ENCODE data around the gene LGI2. TPM values are rescaled to one million over a fixed set of nuclear protein-coding genes. Genes with fewer than 3 reads are reported as not detected.

The LGI2 gene
- total and polyA plus RNA-seq, 4 donors, result 0.05 to 0.19 (median 0.08) TPM; not detected in 1

- DNase-seq (ENCODE audit: low spot score), result no peak
- Histone ChIP-seq H3K9ac (ENCODE audit: low read depth in 1 of 2, low read length in 2 of 2) (no peak overlapping the region), H3K36me3 (ENCODE audit: control insufficient read depth in 4 of 4, insufficient read depth in 3 of 4, low read depth in 1 of 4, low read length in 3 of 4) (no peaks in the 10 kb centered on the region), H3K9me3 (ENCODE audit: control insufficient read depth in 4 of 4, low read length in 3 of 4) (peaks cover 0 to 1% (median 0%) of the 10 kb centered on the region in 4 donors), H3K4me3 (ENCODE audit: low read depth in 1 of 3, low read length in 3 of 3) (no peak overlapping the region), H3K27me3 (ENCODE audit: control insufficient read depth in 4 of 4, insufficient read depth in 4 of 4, low read length in 3 of 4) (no peaks in the 10 kb centered on the region), H3K27ac (ENCODE audit: low read depth in 1 of 2, low read length in 2 of 2) (no peak overlapping the region), H3K4me1 (ENCODE audit: control insufficient read depth in 4 of 4, insufficient read depth in 4 of 4, low read length in 3 of 4) (peaks cover 2 to 11% (median 6%) of the 10 kb centered on the region in 4 donors)
- 74% methylated on average over 2 of the region's 2 CpGs for WGBS
- TF ChIP-seq GABPA (IDR thresholded peaks at IDR 0.05 in 1 of 2, conservative IDR thresholded peaks at IDR 0.05 in 1 of 2), result no peak
- no peak for TF ChIP-seq FOXA1 (IDR thresholded peaks at IDR 0.05)
- TF ChIP-seq ZBTB33 (IDR thresholded peaks at IDR 0.05), result no peak
- no peak for TF ChIP-seq YY1 (IDR thresholded peaks at IDR 0.05)
- TF ChIP-seq RXRA (IDR thresholded peaks at IDR 0.05), result no peak
- TF ChIP-seq HNF4G (IDR thresholded peaks at IDR 0.05), result no peak
- TF ChIP-seq MAX (IDR thresholded peaks at IDR 0.05), result no peak
- no peak for TF ChIP-seq FOXA2 (IDR thresholded peaks at IDR 0.05)
- TF ChIP-seq NR2F2 (IDR thresholded peaks at IDR 0.05), result no peak
- no peak for TF ChIP-seq RAD21 (IDR thresholded peaks at IDR 0.05)
- TF ChIP-seq, protein P1, sequence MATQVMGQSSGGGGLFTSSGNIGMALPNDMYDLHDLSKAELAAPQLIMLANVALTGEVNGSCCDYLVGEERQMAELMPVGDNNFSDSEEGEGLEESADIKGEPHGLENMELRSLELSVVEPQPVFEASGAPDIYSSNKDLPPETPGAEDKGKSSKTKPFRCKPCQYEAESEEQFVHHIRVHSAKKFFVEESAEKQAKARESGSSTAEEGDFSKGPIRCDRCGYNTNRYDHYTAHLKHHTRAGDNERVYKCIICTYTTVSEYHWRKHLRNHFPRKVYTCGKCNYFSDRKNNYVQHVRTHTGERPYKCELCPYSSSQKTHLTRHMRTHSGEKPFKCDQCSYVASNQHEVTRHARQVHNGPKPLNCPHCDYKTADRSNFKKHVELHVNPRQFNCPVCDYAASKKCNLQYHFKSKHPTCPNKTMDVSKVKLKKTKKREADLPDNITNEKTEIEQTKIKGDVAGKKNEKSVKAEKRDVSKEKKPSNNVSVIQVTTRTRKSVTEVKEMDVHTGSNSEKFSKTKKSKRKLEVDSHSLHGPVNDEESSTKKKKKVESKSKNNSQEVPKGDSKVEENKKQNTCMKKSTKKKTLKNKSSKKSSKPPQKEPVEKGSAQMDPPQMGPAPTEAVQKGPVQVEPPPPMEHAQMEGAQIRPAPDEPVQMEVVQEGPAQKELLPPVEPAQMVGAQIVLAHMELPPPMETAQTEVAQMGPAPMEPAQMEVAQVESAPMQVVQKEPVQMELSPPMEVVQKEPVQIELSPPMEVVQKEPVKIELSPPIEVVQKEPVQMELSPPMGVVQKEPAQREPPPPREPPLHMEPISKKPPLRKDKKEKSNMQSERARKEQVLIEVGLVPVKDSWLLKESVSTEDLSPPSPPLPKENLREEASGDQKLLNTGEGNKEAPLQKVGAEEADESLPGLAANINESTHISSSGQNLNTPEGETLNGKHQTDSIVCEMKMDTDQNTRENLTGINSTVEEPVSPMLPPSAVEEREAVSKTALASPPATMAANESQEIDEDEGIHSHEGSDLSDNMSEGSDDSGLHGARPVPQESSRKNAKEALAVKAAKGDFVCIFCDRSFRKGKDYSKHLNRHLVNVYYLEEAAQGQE (IDR thresholded peaks at IDR 0.05), result no peak
- TF ChIP-seq HNF4A (conservative IDR thresholded peaks at IDR 0.05), result no peak
- no peak for TF ChIP-seq SP1 (IDR thresholded peaks at IDR 0.05)
These were observed 60.1 kb downstream of the LGI2 start for GRCh38 chr4:24970635-24971034.

DNA sequence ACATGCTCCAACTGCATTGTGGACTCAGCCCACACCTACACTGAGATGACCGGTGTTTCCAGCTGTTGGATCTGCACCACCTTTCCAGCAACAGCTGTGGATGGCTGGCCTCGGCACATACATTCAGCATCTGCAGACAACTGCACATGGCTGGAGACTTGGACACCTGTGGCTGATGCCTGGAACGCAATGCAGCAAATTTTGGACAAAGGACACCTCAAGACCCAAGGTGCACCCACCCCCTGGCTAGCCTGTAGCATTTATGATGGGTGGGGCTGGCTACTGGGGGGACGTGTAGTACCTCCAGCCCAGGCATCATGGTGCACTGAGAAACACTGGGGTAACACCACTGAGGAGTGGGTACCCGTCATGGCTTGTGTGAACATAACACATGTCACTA is 60.6 kb downstream of the LGI2 start:
- Histone ChIP-seq H3K4me3 (ENCODE audit: low read depth in 1 of 3, low read length in 3 of 3) (no peak overlapping the region), H3K4me1 (ENCODE audit: control insufficient read depth in 4 of 4, insufficient read depth in 4 of 4, low read length in 3 of 4) (peaks cover 2 to 11% (median 6%) of the 10 kb centered on the region in 4 donors), H3K27me3 (ENCODE audit: control insufficient read depth in 4 of 4, insufficient read depth in 4 of 4, low read length in 3 of 4) (no peaks in the 10 kb centered on the region), H3K27ac (ENCODE audit: low read depth in 1 of 2, low read length in 2 of 2) (no peak overlapping the region), H3K36me3 (ENCODE audit: control insufficient read depth in 4 of 4, insufficient read depth in 3 of 4, low read depth in 1 of 4, low read length in 3 of 4) (no peaks in the 10 kb centered on the region), H3K9me3 (ENCODE audit: control insufficient read depth in 4 of 4, low read length in 3 of 4) (peaks cover 0 to 2% (median 0%) of the 10 kb centered on the region in 4 donors), H3K9ac (ENCODE audit: low read depth in 1 of 2, low read length in 2 of 2) (no peak overlapping the region)
- 94% methylated on average over 5 of the region's 5 CpGs for WGBS
- DNase-seq (ENCODE audit: low spot score), result no peak
- TF ChIP-seq NR2F2 (IDR thresholded peaks at IDR 0.05) (no peak), FOXA2 (IDR thresholded peaks at IDR 0.05) (no peak), RXRA (IDR thresholded peaks at IDR 0.05) (no peak), JUND (IDR thresholded peaks at IDR 0.05) (no peak), CTCF (IDR thresholded peaks at IDR 0.05; ENCODE audit: low read depth, low read length, missing input control) (no peak), MAX (IDR thresholded peaks at IDR 0.05) (no peak), HNF4A (conservative IDR thresholded peaks at IDR 0.05) (no peak), EGR1 (IDR thresholded peaks at IDR 0.05; ENCODE audit: low read depth in 2 of 2) (no peak), ATF3 (IDR thresholded peaks at IDR 0.05) (no peak), GABPA (IDR thresholded peaks at IDR 0.05 in 1 of 2, conservative IDR thresholded peaks at IDR 0.05 in 1 of 2) (no peak), HNF4G (IDR thresholded peaks at IDR 0.05) (no peak), RAD21 (IDR thresholded peaks at IDR 0.05) (no peak), TAF1 (conservative IDR thresholded peaks at IDR 0.05) (no peak), FOXA1 (IDR thresholded peaks at IDR 0.05) (no peak), YY1 (IDR thresholded peaks at IDR 0.05) (no peak), SP1 (IDR thresholded peaks at IDR 0.05) (no peak)
- TF ChIP-seq, protein P1 (IDR thresholded peaks at IDR 0.05), result no peak
